Measurements from ENCODE around the gene PIK3AP1.

DNA sequence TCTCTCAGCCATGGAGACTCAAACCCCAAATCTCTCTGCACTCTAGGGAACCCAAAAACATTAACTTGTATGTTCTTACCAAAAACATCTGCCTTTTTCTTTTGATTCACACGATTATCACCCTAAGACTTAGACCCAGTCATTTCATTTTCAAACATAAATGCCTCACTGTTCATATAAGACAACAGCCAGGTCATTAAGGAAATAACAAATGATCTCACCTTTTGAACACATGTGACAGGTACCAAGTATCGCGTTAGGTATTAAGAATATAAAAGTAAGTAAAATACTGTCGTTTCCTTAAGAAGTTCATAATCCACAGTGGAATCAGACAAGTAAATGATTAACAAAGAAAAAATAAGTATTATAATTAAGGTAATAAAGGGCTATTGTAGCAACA lies 142.3 kb downstream of the PIK3AP1 start:
- TF ChIP-seq CTCF (IDR thresholded peaks at IDR 0.05; ENCODE audit: insufficient read depth, low read length) (no peak), REST (IDR thresholded peaks at IDR 0.05; ENCODE audit: insufficient replicate concordance, low read depth) (no peak), POLR2AphosphoS5 (IDR thresholded peaks at IDR 0.05; ENCODE audit: low read depth) (no peak), GABPA (IDR thresholded peaks at IDR 0.05; ENCODE audit: low read depth) (no peak), SPI1 (IDR thresholded peaks at IDR 0.05; ENCODE audit: borderline replicate concordance, low read depth) (no peak)
